Measurements from ENCODE around the gene WDR45.

The WDR45 gene

DNA sequence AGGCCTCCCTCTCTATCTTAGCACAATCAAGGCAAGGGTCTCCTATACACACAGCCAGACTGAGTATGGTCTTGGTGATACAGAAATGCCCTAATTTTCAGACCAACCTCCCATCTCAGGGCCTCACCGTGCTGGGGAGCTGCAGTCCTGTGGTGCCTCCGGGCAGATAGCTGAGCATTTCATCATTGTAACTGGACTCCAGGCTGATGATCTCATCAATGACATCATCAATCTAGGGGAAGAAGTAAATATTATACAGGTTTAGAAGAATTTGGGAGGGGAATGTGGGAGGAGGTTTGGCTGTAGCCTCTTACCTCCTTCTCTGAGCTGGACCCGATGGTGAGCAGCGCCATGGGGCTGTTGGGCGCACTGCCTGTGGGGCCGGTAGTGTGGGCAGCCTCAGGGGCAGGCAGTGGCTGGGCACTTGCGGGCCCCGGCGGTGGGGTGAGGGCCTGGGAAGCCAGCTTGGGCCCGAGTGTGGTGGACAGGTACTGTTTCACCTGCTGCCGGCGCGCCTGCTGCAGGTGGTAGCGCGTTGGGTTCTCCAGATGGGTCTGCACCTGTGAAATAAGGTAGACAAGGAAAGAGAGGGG lies 41.7 kb downstream of the WDR45 start:
- TF ChIP-seq, protein P1, sequence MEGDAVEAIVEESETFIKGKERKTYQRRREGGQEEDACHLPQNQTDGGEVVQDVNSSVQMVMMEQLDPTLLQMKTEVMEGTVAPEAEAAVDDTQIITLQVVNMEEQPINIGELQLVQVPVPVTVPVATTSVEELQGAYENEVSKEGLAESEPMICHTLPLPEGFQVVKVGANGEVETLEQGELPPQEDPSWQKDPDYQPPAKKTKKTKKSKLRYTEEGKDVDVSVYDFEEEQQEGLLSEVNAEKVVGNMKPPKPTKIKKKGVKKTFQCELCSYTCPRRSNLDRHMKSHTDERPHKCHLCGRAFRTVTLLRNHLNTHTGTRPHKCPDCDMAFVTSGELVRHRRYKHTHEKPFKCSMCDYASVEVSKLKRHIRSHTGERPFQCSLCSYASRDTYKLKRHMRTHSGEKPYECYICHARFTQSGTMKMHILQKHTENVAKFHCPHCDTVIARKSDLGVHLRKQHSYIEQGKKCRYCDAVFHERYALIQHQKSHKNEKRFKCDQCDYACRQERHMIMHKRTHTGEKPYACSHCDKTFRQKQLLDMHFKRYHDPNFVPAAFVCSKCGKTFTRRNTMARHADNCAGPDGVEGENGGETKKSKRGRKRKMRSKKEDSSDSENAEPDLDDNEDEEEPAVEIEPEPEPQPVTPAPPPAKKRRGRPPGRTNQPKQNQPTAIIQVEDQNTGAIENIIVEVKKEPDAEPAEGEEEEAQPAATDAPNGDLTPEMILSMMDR (IDR thresholded peaks at IDR 0.05; ENCODE audit: extremely low read depth, missing control alignments): no peak
- no peak for DNase-seq (ENCODE audit: low spot score)

DNA sequence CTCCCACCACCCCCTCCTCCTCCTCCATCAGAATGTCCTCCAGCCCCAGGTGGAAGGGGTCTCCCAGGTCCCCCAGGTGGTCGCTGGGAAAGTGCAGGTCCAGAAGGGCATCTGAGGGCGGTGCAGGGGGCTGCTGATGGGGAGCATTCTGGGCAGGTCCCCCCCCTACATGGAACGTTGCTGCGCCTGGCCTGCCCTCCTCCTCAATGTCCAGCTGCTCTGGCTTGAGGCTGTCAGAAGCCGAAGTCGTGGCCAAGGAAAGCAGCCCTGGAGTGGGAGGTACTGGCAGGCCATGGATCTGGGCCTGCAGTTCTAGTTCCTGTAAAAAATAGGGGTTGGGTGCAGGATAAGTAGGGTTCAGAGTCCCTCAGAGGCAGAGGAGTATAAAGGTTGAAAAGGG lies 49.4 kb downstream of the WDR45 start:
- no peak for DNase-seq (ENCODE audit: low spot score)
- TF ChIP-seq, protein P1 (IDR thresholded peaks at IDR 0.05; ENCODE audit: extremely low read depth, missing control alignments): no peak

DNA sequence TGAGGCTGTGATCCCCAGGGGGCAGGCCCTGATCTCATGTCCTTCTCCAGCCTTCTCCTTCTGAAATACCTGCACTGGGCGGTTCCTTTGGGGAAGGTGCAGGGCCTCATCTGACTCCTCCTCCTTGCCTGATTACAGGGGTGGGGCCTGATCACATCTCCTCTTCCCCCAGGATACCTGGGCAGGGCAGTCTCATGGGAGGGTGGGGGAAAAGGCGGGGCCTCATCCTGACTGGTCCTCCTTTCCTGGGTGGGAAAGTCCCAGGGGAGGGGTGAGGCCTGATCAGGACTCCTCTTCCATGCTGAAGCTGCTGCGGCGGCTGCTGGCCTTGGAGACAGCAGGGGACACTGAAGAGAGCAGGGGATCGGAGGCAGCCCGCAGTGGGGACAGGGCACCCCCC lies 49.8 kb downstream of the WDR45 start:
- TF ChIP-seq, protein P1 (IDR thresholded peaks at IDR 0.05; ENCODE audit: extremely low read depth, missing control alignments): no peak
- no peak for DNase-seq (ENCODE audit: low spot score)

Measured in GM20000 (cell line).